GM12878 (cell line): Measurements from ENCODE around the gene ABCA4. TPM values are rescaled to one million over a fixed set of nuclear protein-coding genes. Genes with fewer than 3 reads are reported as not detected.

Source experiments
- ATAC-seq: fragments of 200-7000 bp; cut with Tn5 transposase; 3 replicates; pipeline ENCODE4 v1.9.1; 2020; ENCODE audit warnings: mild to moderate bottlenecking, moderate library complexity
- BruUV-seq: library from RNA; stranded (reverse); fragments of 400-500 nt; replicated peaks from 2 replicates; lab custom pipeline; 2021; lab: Mats Ljungman, UMichigan
- CTCF ChIA-PET: fragments of 300-600 bp; sonication (Branson Sonifier 250); formaldehyde crosslinking; extraction: SDS; loops from one replicate; lab custom pipeline; 2021; ENCODE audit warnings: inconsistent platforms; lab: Yijun Ruan, JAX
- POLR2A ChIA-PET: fragments of 350-600 bp; formaldehyde crosslinking; extraction: SDS; loops from one replicate; lab custom pipeline; 2021; ENCODE audit warnings: inconsistent platforms; lab: Charles Lee
- RAD21 ChIA-PET: fragments of 300-600 bp; sonication (Branson Sonifier 250); formaldehyde crosslinking; loops from one replicate; lab custom pipeline; 2023; ENCODE audit warnings: antibody characterized with exemption; ENCODE audit not compliant: unreplicated experiment; lab: Charles Lee
- SMC1A ChIA-PET: fragments of 300-600 bp; sonication (Branson Sonifier 250); formaldehyde crosslinking; loops from one replicate; lab custom pipeline; 2023; ENCODE audit not compliant: unreplicated experiment, uncharacterized antibody; lab: Charles Lee
- DNase-seq: peaks from one replicate; pipeline ENCODE4 v3.0.0-alpha.2; 2011; ENCODE audit warnings: low read depth, low spot score
- FAIRE-seq: peaks from 3 replicates; lab custom pipeline; 2011; peaks lifted over from hg19 to GRCh38; lab: Jason Lieb, UNC
- H2AFZ ChIP-seq: 2 replicates; pipeline ENCODE4 v1.6.0; 2011; ENCODE audit warnings: low read depth, low read length, control low read depth; ENCODE audit not compliant: control insufficient read depth
- H3K27ac ChIP-seq: 2 replicates; pipeline ENCODE4 v1.5.1; 2011; ENCODE audit warnings: control low read depth; ENCODE audit not compliant: control insufficient read depth, insufficient read depth
- H3K27me3 ChIP-seq, 2 experiments: replicated peaks in 1 of 2; 2 replicates each; pipeline versions ENCODE4 v1.6.0 to v1.6.1; 2011; ENCODE audit warnings: low read length in 1 of 2; ENCODE audit not compliant: control insufficient read depth in 2 of 2, insufficient read depth in 2 of 2
- H3K36me3 ChIP-seq, 2 experiments: 2 replicates each; pipeline ENCODE4 v1.5.1; 2011; ENCODE audit warnings: low read length in 1 of 2; ENCODE audit not compliant: control insufficient read depth in 2 of 2, insufficient read depth in 2 of 2
- H3K4me1 ChIP-seq: 2 replicates; pipeline ENCODE4 v1.6.1; 2011; ENCODE audit warnings: mild to moderate bottlenecking, low read length, moderate library complexity, mixed read lengths; ENCODE audit not compliant: control insufficient read depth, insufficient read depth
- H3K4me2 ChIP-seq: 2 replicates; pipeline ENCODE4 v1.6.0; 2011; ENCODE audit warnings: control low read depth; ENCODE audit not compliant: control insufficient read depth, insufficient read depth
- H3K4me3 ChIP-seq: fragments of 200-600 bp; sonication (generic); 2 replicates; pipeline ENCODE4 v1.5.1; 2016
- H3K79me2 ChIP-seq: 2 replicates; pipeline ENCODE4 v1.6.0; 2011; ENCODE audit warnings: low read length; ENCODE audit not compliant: control insufficient read depth, insufficient read depth
- H3K9ac ChIP-seq: 2 replicates; pipeline ENCODE4 v1.8.0; 2011; ENCODE audit warnings: low read length, control low read depth, mixed read lengths; ENCODE audit not compliant: control insufficient read depth, insufficient read depth
- H3K9me3 ChIP-seq: replicated peaks from 3 replicates; pipeline ENCODE4 v1.5.1; 2011; ENCODE audit warnings: mild to moderate bottlenecking, low read length; ENCODE audit not compliant: control insufficient read depth, insufficient read depth
- H4K20me1 ChIP-seq: 2 replicates; pipeline ENCODE4 v1.6.0; 2011; ENCODE audit not compliant: control insufficient read depth, insufficient read depth
- BRCA1 ChIP-seq: IDR thresholded peaks from 2 replicates; pipeline ENCODE4 v1.6.1; 2011; ENCODE audit warnings: low read depth, low read length, improper control_type of control experiment
- CBX5 ChIP-seq: sonication (generic); IDR thresholded peaks from 2 replicates; pipeline ENCODE4 v1.6.1; 2016; ENCODE audit warnings: low read depth, moderate library complexity, mild to moderate bottlenecking, inconsistent platforms
- EP300 ChIP-seq, 2 experiments: fragments of 150-350 bp in 1 of 2; IDR thresholded peaks; 2 replicates each; pipeline ENCODE4 v1.6.1; 2011 to 2012; ENCODE audit warnings: low read depth in 2 of 2, low read length in 2 of 2, borderline replicate concordance in 1 of 2, improper control_type of control experiment in 1 of 2, inconsistent platforms in 1 of 2; ENCODE audit not compliant: control insufficient read depth in 1 of 2
- MYB ChIP-seq: fragments of 150-350 bp; IDR thresholded peaks from 2 replicates; pipeline ENCODE4 v1.6.1; 2014; ENCODE audit warnings: mild to moderate bottlenecking, low read depth, low read length, borderline replicate concordance
- SMAD1 ChIP-seq: fragments of 450-650 bp; IDR thresholded peaks from 2 replicates; pipeline ENCODE4 v1.6.1; 2018; ENCODE audit warnings: mild to moderate bottlenecking, low read depth; ENCODE audit not compliant: partially characterized antibody
- SUZ12 ChIP-seq: fragments of 200-600 bp; sonication (generic); IDR thresholded peaks from one replicate; pipeline ENCODE4 v1.6.1; 2018; ENCODE audit warnings: antibody characterized with exemption, mild to moderate bottlenecking; ENCODE audit not compliant: unreplicated experiment
- WGBS: methylation state at CpG from one replicate; pipeline ENCODE4 v1.1.6; 2016; ENCODE audit warnings: low lambda C conversion rate; ENCODE audit not compliant: insufficient replicate concordance, insufficient coverage; ENCODE audit errors: missing lambda C conversion rate; 5-methylcytosine and 5-hydroxymethylcytosine counted together
- in situ Hi-C: fragments of 300-500 bp; cut with MboI; formaldehyde crosslinking; loops from 9 replicates; pipeline ENCODE4 v1.14.3; 2018; ENCODE audit warnings: mixed read lengths
- intact Hi-C: fragments of 100-400 bp; cut with micrococcal nuclease; formaldehyde crosslinking; loops from one replicate; pipeline ENCODE4 v1.14.2; 2022; ENCODE audit not compliant: unreplicated experiment
- polyA plus RNA-seq, 11 experiments: library from polyadenylated mRNA; depleted of rRNA in 4 of 11; unstranded in 6 of 11; stranded (reverse) in 5 of 11; fragments of >200 nt; fragmentation: Nextera tagmentation in 4 of 11; fragmentation: Illumina TruSeq in 1 of 11; extraction: Ambion mirVana in 4 of 11; extraction: Trizol in 1 of 11; gene quantifications; 1 replicate in 1 of 11; 2 replicates in 10 of 11; pipeline versions ENCODE4 v1.2.1 to v1.2.3, GENCODE V29; 2011 to 2016; ENCODE audit warnings: inconsistent platforms in 2 of 11, missing spikeins in 2 of 11, low read depth in 1 of 11
- total RNA-seq, 4 experiments: library from RNA; depleted of rRNA in 3 of 4; stranded (reverse); fragments of >200 nt in 3 of 4; fragmentation: Illumina TruSeq in 1 of 4; extraction: Trizol in 1 of 4; gene quantifications; 2 replicates each; pipeline versions ENCODE4 v1.2.1 to v1.2.3, GENCODE V29; 2013 to 2021

ABCA4 gene
- total and polyA plus RNA-seq, 10 of the 15 experiments (the other 5 are each of a cell fraction or from before 2014, with no cell fraction given), result 0.03 to 0.28 (median 0.11) TPM; not detected in 3

DNA sequence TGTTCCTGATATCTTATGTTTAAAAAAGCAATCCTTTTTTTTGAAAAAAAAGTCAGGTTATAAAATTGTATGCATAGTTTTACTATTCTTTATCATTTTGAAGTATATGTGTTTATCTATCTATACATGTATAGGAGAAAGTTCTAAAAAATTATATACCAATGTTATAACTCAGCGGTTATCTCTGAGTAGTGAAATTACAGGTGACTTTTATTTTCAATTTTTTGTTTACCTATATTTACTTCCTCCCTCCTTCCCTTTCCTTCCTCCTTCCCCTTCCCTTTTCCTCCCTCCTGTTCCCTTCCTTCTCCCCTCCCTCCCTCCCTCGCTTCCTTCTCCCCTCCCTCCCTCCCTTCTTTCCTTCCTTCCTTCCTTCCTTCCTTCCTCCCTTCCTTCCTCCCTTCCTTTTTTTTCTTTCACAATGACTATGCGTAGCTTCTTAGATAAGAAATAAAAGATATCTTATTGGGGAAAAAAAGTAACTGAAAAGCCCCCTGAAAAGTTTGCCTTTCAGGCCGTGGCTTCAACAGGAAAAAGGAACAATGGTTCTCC lies 77.1 kb downstream of the ABCA4 start:
- TF ChIP-seq SMAD1, result no peak
- no peak for TF ChIP-seq BRCA1
- no peak for TF ChIP-seq CBX5
- TF ChIP-seq, all 136 proteins: peak for 0
- 65% methylated on average over 3 of the region's 4 CpGs for WGBS
- no peak for ATAC-seq
- Histone ChIP-seq H3K27ac (no peak overlapping the region), H4K20me1 (0 out of 2 replicates have a peak, but pooled peaks cover 4% of the 10 kb centered on the region), H3K4me1 (no peaks in the 10 kb centered on the region), H3K79me2 (no peaks in the 10 kb centered on the region), H3K9ac (no peak overlapping the region), H3K4me3 (no peak overlapping the region), H3K27me3 (no peaks in the 10 kb centered on the region), H3K4me2 (no peak overlapping the region), H3K36me3 (no peaks in the 10 kb centered on the region), H3K9me3 (no peaks in the 10 kb centered on the region), H2AFZ (no peak overlapping the region; the same call in 1 of the 2 replicates)
- BruUV-seq, result no TSS peak
- intact Hi-C loops, result no loop called here
- CTCF ChIA-PET, result interaction anchor here (0.6 to 6.3 kb wide), 2 partner anchors 288 to 291 kb away, joined by 3 to 50 read pairs; no protein-coding TSS in a partner anchor
- in situ Hi-C loops, result no loop called here
- SMC1A ChIA-PET, result interaction anchor here (0.6 to 1.4 kb wide), 4 partner anchors 15 to 427 kb away, joined by 3 to 4 read pairs (median 3); no protein-coding TSS in a partner anchor
- RAD21 ChIA-PET, result no interaction called here
- no peak for DNase-seq
- POLR2A ChIA-PET, result no interaction called here
- no peak for FAIRE-seq

DNA sequence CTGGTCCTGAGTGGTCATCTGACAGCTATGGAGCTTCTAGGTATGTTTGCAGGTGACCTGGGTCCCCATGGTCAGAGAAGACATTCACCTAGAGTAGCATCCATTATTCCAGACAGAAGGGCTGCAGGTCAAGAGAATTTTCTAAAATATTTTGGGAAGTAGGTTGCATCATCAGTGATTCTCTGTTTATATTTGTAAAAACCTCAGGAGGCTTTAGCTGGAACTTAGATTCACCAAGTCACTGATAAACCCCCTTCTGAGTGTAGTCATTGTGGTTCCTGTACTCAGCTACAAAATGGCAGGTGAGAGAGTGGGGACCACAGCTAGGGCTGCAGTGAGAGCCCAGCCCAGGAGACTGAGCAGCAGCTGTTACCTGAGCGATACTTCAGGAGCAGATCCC lies 78.6 kb downstream of the ABCA4 start:
- Histone ChIP-seq H4K20me1 (0 out of 2 replicates have a peak, but pooled peaks cover 4% of the 10 kb centered on the region), H3K36me3 (no peaks in the 10 kb centered on the region), H3K9ac (no peak overlapping the region), H3K9me3 (no peaks in the 10 kb centered on the region), H3K27ac (no peak overlapping the region), H3K4me1 (peaks cover 4% of the 10 kb centered on the region; the same call in 1 of the 2 replicates), H2AFZ (no peak overlapping the region), H3K27me3 (no peaks in the 10 kb centered on the region), H3K4me2 (no peak overlapping the region)
- 73% methylated on average over 1 of the region's 1 CpG for WGBS
- ChIA-PET CTCF (interaction anchor here (0.7 to 9.6 kb wide), 7 partner anchors 8 to 422 kb away, joined by 3 to 152 read pairs (median 8); no protein-coding TSS in a partner anchor), RAD21 (interaction anchor here (1.3 kb wide), 1 partner anchor 294 kb away, joined by 4 read pairs; no protein-coding TSS in a partner anchor)
- in situ Hi-C loops, result no loop called here
- ATAC-seq, result no peak
- intact Hi-C loops, result no loop called here
- no peak for TF ChIP-seq EP300 (IDR thresholded peaks at IDR 0.05; ENCODE audit: borderline replicate concordance in 1 of 2, control insufficient read depth in 1 of 2, low read depth in 2 of 2, low read length in 2 of 2)
- TF ChIP-seq MYB, result no peak
- TF ChIP-seq SUZ12, result no peak
- TF ChIP-seq, all 136 proteins: peak for 0
- DNase-seq (no peak), FAIRE-seq (no peak)
- no peaks in the 10 kb centered on the region for H3K79me2 ChIP-seq
- H3K4me3 ChIP-seq, result no peak overlapping the region
- ChIA-PET SMC1A (interaction anchor here (0.9 to 1.4 kb wide), 3 partner anchors 16 to 413 kb away, joined by 3 to 4 read pairs (median 3); no protein-coding TSS in a partner anchor), POLR2A (no interaction called here)
- no TSS peak for BruUV-seq
